K562 (cell line): ENCODE results near the gene DHRS3. TPM values are rescaled to one million over a fixed set of nuclear protein-coding genes. Genes with fewer than 3 reads are reported as not detected.
A peak's percentile ranks its signal among the peaks of the same experiment; 100 is the strongest.

ENCODE experiments used
- ARID1B ChIP-seq: fragments of 450-650 bp; IDR thresholded peaks from 2 replicates; pipeline ENCODE4 v1.6.1; 2016; ENCODE audit warnings: antibody characterized with exemption, mild to moderate bottlenecking, inconsistent platforms
- CAMTA2 ChIP-seq: fragments of 250-450 bp; sonication (Bioruptor Pico); conservative IDR thresholded peaks from 2 replicates; pipeline ENCODE4 v1.5.1; 2022
- CHD4 ChIP-seq: fragments of 200-600 bp; sonication (generic); IDR thresholded peaks from 3 replicates; pipeline ENCODE4 v1.6.1; 2012; ENCODE audit warnings: low read depth, mild to moderate bottlenecking, mixed read lengths, low read length, inconsistent platforms; ENCODE audit not compliant: insufficient read depth, insufficient replicate concordance, poor library complexity, severe bottlenecking
- CREM ChIP-seq: IDR thresholded peaks from 2 replicates; pipeline ENCODE4 v1.6.1; 2014; ENCODE audit warnings: antibody characterized with exemption, low read depth
- CTBP1 ChIP-seq: fragments of 450-650 bp; IDR thresholded peaks from 2 replicates; pipeline ENCODE4 v1.6.1; 2016; ENCODE audit warnings: borderline replicate concordance
- DPF2 ChIP-seq: fragments of 450-650 bp; IDR thresholded peaks from 2 replicates; pipeline ENCODE4 v1.6.1; 2016
- IFI16 ChIP-seq: fragments of 250-450 bp; sonication (Bioruptor Pico); IDR thresholded peaks from 2 replicates; pipeline ENCODE4 v2.1.2; 2022; ENCODE audit warnings: mild to moderate bottlenecking, inconsistent platforms
- NEUROD1 ChIP-seq: fragments of 150-350 bp; IDR thresholded peaks from 2 replicates; pipeline ENCODE4 v1.6.1; 2014; ENCODE audit warnings: borderline replicate concordance, low read length, low read depth; ENCODE audit not compliant: partially characterized antibody
- NFATC3 ChIP-seq: fragments of 450-650 bp; IDR thresholded peaks from 2 replicates; pipeline ENCODE4 v1.6.1; 2017; ENCODE audit warnings: mild to moderate bottlenecking
- PCBP2 ChIP-seq: fragments of 200-400 bp; formaldehyde crosslinking; IDR thresholded peaks from 2 replicates; pipeline ENCODE4 v1.6.1; 2018; ENCODE audit warnings: low read length, low read depth, mild to moderate bottlenecking, moderate library complexity; ENCODE audit not compliant: poor library complexity, severe bottlenecking
- PKNOX1 ChIP-seq: fragments of 450-650 bp; IDR thresholded peaks from 2 replicates; pipeline ENCODE4 v1.6.1; 2016
- PYGO2 ChIP-seq: fragments of 450-650 bp; IDR thresholded peaks from 2 replicates; pipeline ENCODE4 v1.6.1; 2016; ENCODE audit warnings: mild to moderate bottlenecking, missing genetic modification characterization, moderate library complexity, missing compliant biosample characterization
- SOX6 ChIP-seq: fragments of 450-650 bp; IDR thresholded peaks from 2 replicates; pipeline ENCODE4 v1.6.1; 2014; ENCODE audit warnings: mild to moderate bottlenecking
- SRSF7 ChIP-seq: fragments of 200-400 bp; formaldehyde crosslinking; optimal IDR thresholded peaks from 2 replicates; pipeline ENCODE3; 2017; ENCODE audit warnings: mild to moderate bottlenecking, low read depth, low read length
- STAT5B ChIP-seq: fragments of 250-450 bp; sonication (Bioruptor Pico); IDR thresholded peaks from 2 replicates; pipeline ENCODE4 v1.8.0; 2021; ENCODE audit warnings: mild to moderate bottlenecking, inconsistent platforms
- YBX1 ChIP-seq: fragments of 450-650 bp; IDR thresholded peaks from 2 replicates; pipeline ENCODE4 v1.7.1; 2016; ENCODE audit warnings: mild to moderate bottlenecking
- ZBTB26 ChIP-seq: fragments of 450-650 bp; formaldehyde crosslinking; IDR thresholded peaks from 2 replicates; pipeline ENCODE4 v1.4.0; 2022; ENCODE audit warnings: missing genetic modification characterization
- ZHX1 ChIP-seq: fragments of 150-350 bp; conservative IDR thresholded peaks from 2 replicates; pipeline ENCODE4 v1.6.1; 2014; ENCODE audit warnings: low read length
- ZMIZ1 ChIP-seq, 2 experiments: fragments of 150-350 bp in 1 of 2; IDR thresholded peaks; 2 replicates each; pipeline ENCODE4 v1.6.1; 2012 to 2016; ENCODE audit warnings: low read depth in 2 of 2, low read length in 2 of 2, mild to moderate bottlenecking in 1 of 2, moderate library complexity in 1 of 2
- ZNF174 ChIP-seq: fragments of 250-450 bp; sonication (Bioruptor Pico); IDR thresholded peaks from 2 replicates; pipeline ENCODE4 v1.4.0; 2020; ENCODE audit warnings: mild to moderate bottlenecking
- ZNF589 ChIP-seq: fragments of 200-800 bp; sonication (Bioruptor generic); IDR thresholded peaks from 2 replicates; pipeline ENCODE4 v1.6.1; 2016; ENCODE audit warnings: low read depth, missing genetic modification characterization, missing compliant biosample characterization
- polyA plus RNA-seq, 8 experiments: library from polyadenylated mRNA; depleted of rRNA in 4 of 8; stranded (reverse) in 5 of 8; unstranded in 3 of 8; fragments of >200 nt; fragmentation: Nextera tagmentation in 2 of 8; fragmentation: Illumina TruSeq in 1 of 8; extraction: Ambion mirVana in 2 of 8; extraction: Trizol in 1 of 8; gene quantifications; 2 replicates each; pipeline versions ENCODE4 v1.2.1 to v1.2.3, GENCODE V29; 2011 to 2014; ENCODE audit warnings: inconsistent platforms in 1 of 8, missing spikeins in 1 of 8
- total RNA-seq, 7 experiments: library from RNA; depleted of rRNA in 6 of 7; stranded (reverse); fragments of >200 nt in 6 of 7; fragmentation: Illumina TruSeq in 2 of 7; extraction: Trizol in 2 of 7; gene quantifications; 2 replicates each; pipeline versions ENCODE4 v1.2.1 to v1.2.3, GENCODE V29; 2011 to 2021; ENCODE audit warnings: low replicate concordance in 1 of 7

DHRS3 gene
- total and polyA plus RNA-seq, 9 of the 15 experiments (the other 6 are each of a cell fraction or from before 2014, with no cell fraction given), result 21.0 to 116 (median 58.7) TPM

- TF ChIP-seq PKNOX1 (no peak), ZHX1 (no peak), ZNF589 (peak; percentile 84), PCBP2 (no peak), CAMTA2 (no peak), PYGO2 (no peak), ARID1B (peak; percentile 50), CHD4 (no peak), CTBP1 (no peak), SRSF7 (no peak), CREM (peak; percentile 68; the same call in 1 of the 2 replicates), ZMIZ1 (IDR thresholded peaks at IDR 0.05; ENCODE audit: low read depth in 2 of 2, low read length in 2 of 2) (no peak), NFATC3 (no peak), NEUROD1 (peak; percentile 6), STAT5B (CRISPR knock-in tag) (no peak), SOX6 (no peak), ZNF174 (CRISPR knock-in tag) (no peak), DPF2 (no peak), ZBTB26 (CRISPR knock-in tag) (no peak), YBX1 (no peak), IFI16 (CRISPR knock-in tag) (no peak)
Measured at GRCh38 chr1:12541274-12542137, 76.5 kb downstream of the DHRS3 start (continued).
